Activated B cell treated with CpG ODN at 0.5 μM for 24 hours (primary cell): ENCODE data around the gene PDE10A. TPM values are rescaled to one million over a fixed set of nuclear protein-coding genes. Genes with fewer than 3 reads are reported as not detected.

Experiments
- ATAC-seq: fragments of 200-7000 bp; cut with Tn5 transposase; one replicate; pipeline ENCODE4 v1.10.0; 2021; ENCODE audit warnings: low read depth, mild to moderate bottlenecking, moderate library complexity
- CTCF ChIA-PET: fragments of 350-600 bp; sonication (Branson Sonifier 250); formaldehyde crosslinking; loops from one replicate; lab custom pipeline; 2021; ENCODE audit warnings: antibody characterized with exemption; lab: Charles Lee
- POLR2A ChIA-PET: fragments of 350-600 bp; sonication (Branson Sonifier 250); formaldehyde crosslinking; loops from one replicate; lab custom pipeline; 2021; ENCODE audit warnings: antibody characterized with exemption; lab: Charles Lee
- DNase-seq: peaks from one replicate; pipeline ENCODE4 v3.0.0; 2022
- H3K27ac Mint-ChIP-seq: one replicate; pipeline ENCODE4 v1.8.0; 2020; ENCODE audit warnings: mixed read lengths
- H3K27me3 Mint-ChIP-seq: one replicate; pipeline ENCODE4 v1.8.0; 2021; ENCODE audit warnings: mixed read lengths
- H3K36me3 Mint-ChIP-seq: one replicate; pipeline ENCODE4 v1.8.0; 2021; ENCODE audit warnings: low read depth, mixed read lengths
- H3K4me1 Mint-ChIP-seq: one replicate; pipeline ENCODE4 v1.8.0; 2021; ENCODE audit warnings: mixed read lengths
- H3K4me3 Mint-ChIP-seq: one replicate; pipeline ENCODE4 v1.8.0; 2020; ENCODE audit warnings: mild to moderate bottlenecking, mixed read lengths
- H3K9me3 Mint-ChIP-seq: one replicate; pipeline ENCODE4 v1.8.0; 2020; ENCODE audit warnings: mixed read lengths
- CTCF ChIP-seq: fragments of 200-600 bp; IDR thresholded peaks from one replicate; pipeline ENCODE4 v1.8.0; 2022; ENCODE audit warnings: antibody characterized with exemption, mild to moderate bottlenecking
- intact Hi-C: fragments of 100-400 bp; cut with micrococcal nuclease; formaldehyde crosslinking; loops from one replicate; pipeline ENCODE4 v1.15.1; 2024
- total RNA-seq: library from RNA; stranded (reverse); gene quantifications from 2 replicates; pipeline ENCODE4 v1.2.3, GENCODE V29; 2022

PDE10A gene
- total RNA-seq, 1 donor from 2014 or later, result not detected

- no peaks in the 10 kb centered on the region for H3K27me3 Mint-ChIP-seq
- no peaks in the 10 kb centered on the region for H3K36me3 Mint-ChIP-seq
- ATAC-seq (no peak), DNase-seq (no peak)
- ChIA-PET POLR2A (no interaction called here), CTCF (no interaction called here)
- TF ChIP-seq CTCF, result no peak
- intact Hi-C loops, result no loop called here
- H3K4me3 Mint-ChIP-seq, result no peak overlapping the region
- H3K27ac Mint-ChIP-seq, result no peak overlapping the region
- no peaks in the 10 kb centered on the region for H3K4me1 Mint-ChIP-seq
- peaks cover 2% of the 10 kb centered on the region for H3K9me3 Mint-ChIP-seq
These were observed 39.6 kb upstream of the PDE10A start for GRCh38 chr6:165702669-165703068.

DNA sequence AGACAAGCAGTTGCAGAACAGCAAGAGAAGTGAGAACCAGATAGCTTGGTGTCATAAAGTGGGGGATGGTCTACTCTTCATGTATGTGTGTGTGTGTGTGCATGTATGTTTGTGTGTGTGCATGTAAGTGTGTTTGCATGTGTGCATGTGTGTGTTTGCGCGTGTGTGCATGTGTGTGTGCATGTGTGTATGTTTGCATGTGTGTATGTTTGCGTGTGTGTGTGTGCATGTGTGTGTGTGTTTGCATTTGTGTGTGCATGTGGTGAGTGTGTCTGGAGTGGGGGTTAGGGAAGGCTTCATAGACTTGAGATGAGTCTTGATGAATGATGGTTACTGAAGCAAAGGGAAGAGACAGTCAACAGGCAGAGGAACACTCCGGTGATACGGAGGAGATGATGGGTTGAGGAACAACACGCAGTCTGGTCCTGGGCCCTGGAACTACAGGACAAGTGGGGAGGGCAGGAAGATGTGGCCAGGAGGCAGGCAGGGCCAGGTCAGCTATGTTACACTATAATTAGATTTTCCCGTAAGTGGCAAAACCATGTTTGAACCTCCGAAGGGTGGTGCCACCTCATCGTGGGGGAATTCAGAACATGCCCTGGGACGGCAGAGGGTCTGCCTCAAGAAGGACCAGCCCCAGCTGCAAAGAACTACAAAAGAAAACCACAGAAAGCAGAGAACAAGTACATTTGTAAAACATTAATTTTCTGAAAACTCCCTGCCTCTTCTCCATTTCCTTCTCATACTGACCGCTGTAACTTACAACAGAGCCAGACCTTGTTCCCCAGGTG is 38.7 kb upstream of the PDE10A start:
- ATAC-seq, result no peak
- Mint-ChIP-seq H3K27ac (no peak overlapping the region), H3K9me3 (peaks cover 2% of the 10 kb centered on the region), H3K36me3 (no peaks in the 10 kb centered on the region), H3K4me1 (no peaks in the 10 kb centered on the region), H3K27me3 (no peaks in the 10 kb centered on the region), H3K4me3 (no peak overlapping the region)
- CTCF ChIA-PET, result no interaction called here
- intact Hi-C loops, result no loop called here
- no peak for DNase-seq
- POLR2A ChIA-PET, result no interaction called here
- no peak for TF ChIP-seq CTCF

GRCh38 chr6:165701005-165701404 is 38.0 kb upstream of the PDE10A start:
- Mint-ChIP-seq H3K27me3 (no peaks in the 10 kb centered on the region), H3K9me3 (peaks cover 2% of the 10 kb centered on the region), H3K4me3 (no peak overlapping the region), H3K27ac (no peak overlapping the region), H3K36me3 (no peaks in the 10 kb centered on the region), H3K4me1 (no peaks in the 10 kb centered on the region)
- no peak for DNase-seq
- POLR2A ChIA-PET, result no interaction called here
- no peak for ATAC-seq
- CTCF ChIA-PET, result no interaction called here
- TF ChIP-seq CTCF, result no peak
- intact Hi-C loops, result no loop called here

DNA sequence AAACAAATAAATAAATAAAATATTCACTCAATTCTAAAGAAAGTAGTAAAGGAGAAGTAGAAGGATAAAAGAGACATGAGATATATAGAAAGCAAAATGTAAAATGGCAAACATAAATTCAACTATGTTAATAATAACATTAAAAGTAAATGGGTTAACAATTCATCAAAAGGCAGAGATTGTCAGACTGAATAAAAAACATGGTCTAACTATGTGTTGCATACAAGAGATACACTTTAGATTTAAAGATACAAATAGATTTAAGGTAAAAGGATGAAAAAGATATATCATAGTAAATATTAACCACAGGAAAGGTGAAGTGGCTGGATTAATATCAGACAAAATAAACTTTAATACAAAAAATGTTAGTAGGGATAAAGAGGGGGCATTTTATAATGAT is 35.8 kb upstream of the PDE10A start:
- ATAC-seq, result no peak
- POLR2A ChIA-PET, result no interaction called here
- DNase-seq, result no peak
- Mint-ChIP-seq H3K27me3 (no peaks in the 10 kb centered on the region), H3K36me3 (no peaks in the 10 kb centered on the region), H3K9me3 (peaks cover 2% of the 10 kb centered on the region), H3K4me3 (no peak overlapping the region), H3K4me1 (no peaks in the 10 kb centered on the region), H3K27ac (no peak overlapping the region)
- intact Hi-C loops, result no loop called here
- no peak for TF ChIP-seq CTCF
- CTCF ChIA-PET, result no interaction called here

DNA sequence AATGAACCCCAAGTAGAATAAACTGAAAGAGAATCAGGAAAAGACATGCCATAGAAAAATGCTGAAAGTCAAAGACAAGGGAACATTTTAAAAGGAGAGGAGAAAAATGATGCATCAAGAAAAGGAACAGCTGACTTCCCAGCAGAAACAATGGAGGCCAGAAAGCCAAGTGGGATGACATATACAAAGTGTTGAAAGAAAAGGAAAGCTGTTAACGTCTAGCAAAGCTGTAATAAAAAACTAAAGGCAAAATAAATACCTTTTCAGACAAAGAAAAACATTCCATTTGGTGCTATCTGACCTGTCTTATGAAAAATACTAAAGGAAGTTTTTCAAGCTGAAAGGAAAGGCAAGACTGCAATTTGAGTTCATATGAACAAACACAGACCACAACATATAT is 34.1 kb upstream of the PDE10A start:
- no peaks in the 10 kb centered on the region for H3K4me1 Mint-ChIP-seq
- H3K9me3 Mint-ChIP-seq, result peaks cover 2% of the 10 kb centered on the region
- POLR2A ChIA-PET, result no interaction called here
- no peak for TF ChIP-seq CTCF
- no peak overlapping the region for H3K27ac Mint-ChIP-seq
- H3K27me3 Mint-ChIP-seq, result no peaks in the 10 kb centered on the region
- ATAC-seq (no peak), DNase-seq (no peak)
- intact Hi-C loops, result no loop called here
- H3K4me3 Mint-ChIP-seq, result no peak overlapping the region
- CTCF ChIA-PET, result no interaction called here
- H3K36me3 Mint-ChIP-seq, result no peaks in the 10 kb centered on the region
